Astrocyte (in vitro differentiated cells and primary cell): Measurements from ENCODE around the gene RBM19.

Source experiments
- EZH2 ChIP-seq: IDR thresholded peaks from 2 replicates; pipeline ENCODE4 v1.6.1; 2012; ENCODE audit warnings: mild to moderate bottlenecking, low read length, inconsistent platforms; ENCODE audit not compliant: insufficient read depth
- TF ChIP-seq, protein P1 (sequence below): IDR thresholded peaks from 2 replicates; pipeline ENCODE4 v1.5.1; 2011; ENCODE audit warnings: low read depth, mild to moderate bottlenecking, inconsistent platforms, low read length, moderate library complexity; ENCODE audit not compliant: insufficient read depth

DNA sequence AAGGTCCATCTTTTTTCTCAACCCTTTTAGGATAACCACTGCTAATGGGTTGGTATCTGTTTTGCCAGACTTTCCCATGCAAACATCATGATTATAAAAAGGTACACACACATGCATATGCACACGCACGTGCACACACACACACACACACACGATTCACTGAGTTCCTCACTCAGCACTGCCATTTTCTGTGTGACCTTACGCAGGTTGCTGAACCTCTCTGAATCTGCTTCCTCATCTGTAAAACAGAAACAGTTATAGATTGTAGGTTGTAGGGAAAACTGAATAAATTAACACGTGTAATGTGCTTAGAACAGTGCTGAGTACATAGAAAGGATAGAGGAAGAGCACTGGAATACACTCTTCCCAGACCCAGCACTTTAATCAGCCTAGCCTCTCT, 182.3 kb downstream of the RBM19 start:
- TF ChIP-seq, protein P1, sequence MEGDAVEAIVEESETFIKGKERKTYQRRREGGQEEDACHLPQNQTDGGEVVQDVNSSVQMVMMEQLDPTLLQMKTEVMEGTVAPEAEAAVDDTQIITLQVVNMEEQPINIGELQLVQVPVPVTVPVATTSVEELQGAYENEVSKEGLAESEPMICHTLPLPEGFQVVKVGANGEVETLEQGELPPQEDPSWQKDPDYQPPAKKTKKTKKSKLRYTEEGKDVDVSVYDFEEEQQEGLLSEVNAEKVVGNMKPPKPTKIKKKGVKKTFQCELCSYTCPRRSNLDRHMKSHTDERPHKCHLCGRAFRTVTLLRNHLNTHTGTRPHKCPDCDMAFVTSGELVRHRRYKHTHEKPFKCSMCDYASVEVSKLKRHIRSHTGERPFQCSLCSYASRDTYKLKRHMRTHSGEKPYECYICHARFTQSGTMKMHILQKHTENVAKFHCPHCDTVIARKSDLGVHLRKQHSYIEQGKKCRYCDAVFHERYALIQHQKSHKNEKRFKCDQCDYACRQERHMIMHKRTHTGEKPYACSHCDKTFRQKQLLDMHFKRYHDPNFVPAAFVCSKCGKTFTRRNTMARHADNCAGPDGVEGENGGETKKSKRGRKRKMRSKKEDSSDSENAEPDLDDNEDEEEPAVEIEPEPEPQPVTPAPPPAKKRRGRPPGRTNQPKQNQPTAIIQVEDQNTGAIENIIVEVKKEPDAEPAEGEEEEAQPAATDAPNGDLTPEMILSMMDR = no peak
- no peak for TF ChIP-seq EZH2
